GM06990 (cell line): Measurements from ENCODE around the gene MRPS11.

Source experiments
- DNase-seq: peaks from one replicate; pipeline ENCODE4 v3.0.0-alpha.2; 2011; ENCODE audit not compliant: insufficient read length; ENCODE audit errors: extremely low read depth
- H3K27me3 ChIP-seq: replicated peaks from 2 replicates; pipeline ENCODE4 v1.6.0; 2011; ENCODE audit warnings: low read length; ENCODE audit not compliant: control insufficient read depth, insufficient read depth
- H3K36me3 ChIP-seq: 2 replicates; pipeline ENCODE4 v1.5.1; 2011; ENCODE audit warnings: low read length; ENCODE audit not compliant: control insufficient read depth, insufficient read depth
- H3K4me3 ChIP-seq: replicated peaks from 2 replicates; pipeline ENCODE4 v1.5.1; 2011; ENCODE audit warnings: low read depth, mild to moderate bottlenecking, control low read depth, low read length
- TF ChIP-seq, protein P1 (sequence below): IDR thresholded peaks from 2 replicates; pipeline ENCODE4 v1.5.1; 2011; ENCODE audit warnings: low read length, control low read depth, mild to moderate bottlenecking, inconsistent platforms; ENCODE audit not compliant: insufficient read depth, poor library complexity, severe bottlenecking

MRPS11 gene

DNA sequence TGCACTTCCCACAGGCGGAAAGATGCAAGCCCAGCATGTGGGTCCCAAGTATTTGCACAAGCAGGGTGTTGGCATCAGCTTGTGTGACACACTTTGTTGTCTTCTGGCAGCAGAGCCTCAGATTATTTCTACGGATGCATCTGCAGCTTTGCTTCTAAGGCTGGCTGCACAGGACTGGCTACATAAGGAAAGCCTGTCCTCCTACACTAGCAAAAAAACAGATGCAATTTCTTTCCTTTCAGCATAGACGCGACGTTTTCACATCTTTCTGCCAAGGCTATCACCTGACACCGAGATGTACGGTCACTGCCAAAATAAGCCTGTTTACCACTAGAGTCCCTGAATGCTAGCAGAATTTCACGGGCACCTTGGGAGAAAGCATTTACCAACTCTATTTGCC, 13.5 kb downstream of the MRPS11 start:
- TF ChIP-seq, protein P1, sequence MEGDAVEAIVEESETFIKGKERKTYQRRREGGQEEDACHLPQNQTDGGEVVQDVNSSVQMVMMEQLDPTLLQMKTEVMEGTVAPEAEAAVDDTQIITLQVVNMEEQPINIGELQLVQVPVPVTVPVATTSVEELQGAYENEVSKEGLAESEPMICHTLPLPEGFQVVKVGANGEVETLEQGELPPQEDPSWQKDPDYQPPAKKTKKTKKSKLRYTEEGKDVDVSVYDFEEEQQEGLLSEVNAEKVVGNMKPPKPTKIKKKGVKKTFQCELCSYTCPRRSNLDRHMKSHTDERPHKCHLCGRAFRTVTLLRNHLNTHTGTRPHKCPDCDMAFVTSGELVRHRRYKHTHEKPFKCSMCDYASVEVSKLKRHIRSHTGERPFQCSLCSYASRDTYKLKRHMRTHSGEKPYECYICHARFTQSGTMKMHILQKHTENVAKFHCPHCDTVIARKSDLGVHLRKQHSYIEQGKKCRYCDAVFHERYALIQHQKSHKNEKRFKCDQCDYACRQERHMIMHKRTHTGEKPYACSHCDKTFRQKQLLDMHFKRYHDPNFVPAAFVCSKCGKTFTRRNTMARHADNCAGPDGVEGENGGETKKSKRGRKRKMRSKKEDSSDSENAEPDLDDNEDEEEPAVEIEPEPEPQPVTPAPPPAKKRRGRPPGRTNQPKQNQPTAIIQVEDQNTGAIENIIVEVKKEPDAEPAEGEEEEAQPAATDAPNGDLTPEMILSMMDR: no peak
- DNase-seq: no peak
- Histone ChIP-seq H3K27me3 (no peaks in the 10 kb centered on the region), H3K4me3 (no peak overlapping the region), H3K36me3 (peaks cover 13% of the 10 kb centered on the region)

DNA sequence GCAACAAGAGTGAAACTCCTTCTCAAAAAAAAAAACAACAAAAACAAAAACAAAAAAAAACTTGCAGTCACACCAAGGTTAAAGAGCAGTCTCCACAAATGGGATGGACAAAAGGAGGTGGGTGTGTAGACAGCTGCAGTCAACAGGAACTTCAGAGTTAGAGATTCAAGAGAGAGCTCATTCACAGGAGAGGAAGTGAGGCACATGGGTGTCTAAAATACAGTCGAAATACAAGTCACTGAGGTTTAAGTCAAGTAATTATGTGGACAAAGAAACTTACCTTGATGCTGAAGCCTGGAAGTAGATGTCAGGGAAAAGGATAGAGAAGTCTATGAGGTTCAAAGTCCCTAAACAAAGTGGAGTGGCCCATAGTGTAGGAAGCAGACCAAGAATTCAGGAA, 14.8 kb downstream of the MRPS11 start:
- no peak for DNase-seq
- Histone ChIP-seq H3K4me3 (no peak overlapping the region), H3K27me3 (no peaks in the 10 kb centered on the region)

DNA sequence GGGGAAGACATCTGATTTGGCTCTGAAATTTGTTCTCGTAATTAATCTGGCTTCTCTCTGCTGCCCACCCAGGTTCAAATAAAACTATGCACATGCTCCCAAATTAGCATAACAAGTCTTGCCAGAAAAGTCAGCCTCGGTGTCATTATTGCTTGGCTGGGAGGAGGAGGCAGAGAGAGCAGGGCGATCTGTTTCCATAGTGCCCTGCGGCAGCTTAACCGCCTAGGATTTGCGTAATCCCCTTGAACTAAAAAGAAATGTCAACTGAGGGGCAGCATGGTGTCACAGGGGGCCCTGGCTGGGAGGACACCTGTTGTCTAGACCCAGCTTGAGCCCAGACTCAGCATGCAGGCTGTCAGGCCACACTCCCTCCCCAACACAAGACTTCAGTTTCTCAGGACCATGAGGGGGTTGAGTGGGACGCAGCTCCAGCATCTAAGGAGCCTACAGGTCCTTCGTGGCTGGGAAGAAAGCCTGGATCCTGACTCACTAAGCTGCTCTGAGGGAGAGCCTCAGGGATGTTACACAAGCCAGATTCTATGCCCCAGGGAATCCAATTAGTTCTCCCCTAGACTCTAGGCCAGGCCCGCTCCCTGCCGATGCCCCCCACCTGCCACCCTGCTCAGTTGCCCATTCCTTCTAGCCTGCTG, 17.3 kb downstream of the MRPS11 start:
- Histone ChIP-seq H3K36me3 (no peaks in the 10 kb centered on the region; the same call in none of the 2 replicates), H3K27me3 (no peaks in the 10 kb centered on the region), H3K4me3 (no peak overlapping the region)
- DNase-seq: no peak
- TF ChIP-seq, protein P1: no peak

More for the DNA sequence above, 14.8 kb downstream of the MRPS11 start:
- TF ChIP-seq, protein P1: no peak
- H3K36me3 ChIP-seq: peaks cover 9% of the 10 kb centered on the region

DNA sequence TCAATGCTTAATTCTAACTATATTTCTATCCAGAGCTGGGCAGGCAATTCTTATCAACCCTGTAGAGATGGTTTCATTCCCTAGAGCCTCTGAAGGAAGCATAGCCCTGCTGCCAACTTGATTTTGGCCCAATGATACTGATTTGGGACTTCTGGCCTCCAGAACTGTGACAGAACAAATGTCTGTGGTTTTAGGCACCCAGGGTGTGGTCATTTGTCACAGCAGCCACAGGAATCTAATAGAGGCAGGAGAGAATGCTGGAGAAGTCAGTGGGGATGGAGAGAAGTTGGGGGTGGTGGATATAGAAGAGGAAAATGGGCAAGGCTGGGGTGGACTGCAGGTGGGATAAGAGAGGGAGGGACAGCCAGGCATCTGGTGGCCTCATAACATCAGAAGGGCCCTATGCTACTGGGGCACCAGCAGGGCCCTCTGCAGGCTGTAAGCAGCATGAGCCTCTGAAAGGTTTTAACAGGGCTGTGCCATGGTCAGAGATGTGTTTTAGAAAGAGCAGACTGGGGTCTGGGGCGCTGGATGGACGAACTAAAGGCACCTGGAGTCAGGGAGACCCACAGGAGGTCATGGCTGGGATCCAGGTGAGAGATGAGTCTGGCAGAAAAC, 19.8 kb downstream of the MRPS11 start:
- H3K36me3 ChIP-seq: no peaks in the 10 kb centered on the region; the same call in 1 of the 2 replicates
- no peaks in the 10 kb centered on the region for H3K27me3 ChIP-seq
- TF ChIP-seq, protein P1: no peak
- DNase-seq: no peak
- no peak overlapping the region for H3K4me3 ChIP-seq

DNA sequence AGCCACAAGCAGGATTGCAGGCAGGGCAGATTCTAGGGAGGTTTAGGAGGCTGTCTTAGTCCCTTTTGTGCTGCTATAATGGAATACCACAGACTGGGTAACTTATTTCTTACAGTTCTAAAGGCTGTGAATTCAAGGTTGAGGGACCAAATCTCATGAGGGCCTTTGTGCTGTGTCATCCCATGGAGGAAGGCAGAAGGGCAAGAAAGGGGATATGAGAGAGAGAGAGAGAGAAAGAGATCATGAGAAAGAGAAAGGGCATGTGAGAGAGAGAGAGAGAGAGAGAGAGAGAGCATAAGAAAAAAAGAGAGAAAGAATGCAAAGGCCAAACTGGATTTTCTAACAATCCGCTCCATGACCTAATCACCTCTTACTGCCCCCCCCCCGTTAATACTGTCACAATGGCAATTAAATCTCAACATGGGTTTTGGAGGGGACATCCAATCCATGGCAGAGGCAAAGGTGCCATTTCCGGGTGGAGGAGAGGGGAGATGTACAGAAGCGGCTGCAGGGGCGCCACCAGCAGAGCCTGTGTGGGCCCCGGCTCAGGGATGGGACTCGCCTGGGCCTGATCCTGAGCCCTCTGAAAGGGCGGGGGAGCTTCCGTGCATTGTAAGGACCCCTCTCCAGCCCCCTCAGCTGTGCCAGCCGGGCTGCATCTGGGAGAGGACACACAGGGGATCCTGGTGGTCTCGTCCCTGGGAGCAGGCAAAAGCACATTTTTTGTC, 20.5 kb downstream of the MRPS11 start:
- H3K4me3 ChIP-seq: no peak overlapping the region
- TF ChIP-seq, protein P1: no peak
- H3K27me3 ChIP-seq: no peaks in the 10 kb centered on the region
- no peaks in the 10 kb centered on the region; the same call in 1 of the 2 replicates for H3K36me3 ChIP-seq
- DNase-seq: no peak
